Breast epithelium (tissue), 3 donors: ENCODE results near the gene TIAM2.

Source experiments
- POLR2A ChIP-seq: fragments of 450-650 bp; IDR thresholded peaks from one replicate; pipeline ENCODE4 v1.6.1; 2016; ENCODE audit warnings: antibody characterized with exemption, mild to moderate bottlenecking, moderate library complexity
- POLR2AphosphoS5 ChIP-seq, 3 donors: sonication (generic); formaldehyde crosslinking; IDR thresholded peaks; one replicate each; pipeline ENCODE4 v1.6.1; 2017; ENCODE audit warnings: antibody characterized with exemption in 3 of 3
- TF ChIP-seq, protein P1 (sequence below), 3 donors: fragments of 450-650 bp; IDR thresholded peaks; one replicate each; pipeline ENCODE4 v1.5.1; 2016 to 2017; ENCODE audit warnings: antibody characterized with exemption in 3 of 3, mild to moderate bottlenecking in 3 of 3, moderate library complexity in 3 of 3

DNA sequence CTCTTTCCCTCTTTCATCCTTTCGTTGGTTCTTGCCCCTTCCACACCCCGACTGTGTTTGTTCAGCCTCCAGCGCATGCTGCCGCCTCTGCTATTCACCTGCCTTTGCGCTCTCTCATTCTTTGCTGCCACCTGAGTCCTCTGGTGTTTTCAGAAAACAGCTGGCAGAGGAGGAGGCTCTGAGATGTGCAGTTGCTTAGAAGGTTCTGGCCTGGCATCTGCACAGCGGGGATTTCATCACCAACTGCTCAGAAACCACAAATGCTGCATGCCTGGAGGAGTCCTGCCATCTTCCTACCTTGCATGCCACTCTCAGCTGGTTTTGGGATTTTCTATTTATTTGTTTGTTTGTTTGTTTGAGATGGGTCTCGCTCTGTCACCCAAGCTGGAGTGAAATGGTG lies 229.5 kb downstream of the TIAM2 start:
- TF ChIP-seq POLR2A (no peak), POLR2AphosphoS5 (IDR thresholded peaks at IDR 0.05) (no peak)
- TF ChIP-seq, protein P1, sequence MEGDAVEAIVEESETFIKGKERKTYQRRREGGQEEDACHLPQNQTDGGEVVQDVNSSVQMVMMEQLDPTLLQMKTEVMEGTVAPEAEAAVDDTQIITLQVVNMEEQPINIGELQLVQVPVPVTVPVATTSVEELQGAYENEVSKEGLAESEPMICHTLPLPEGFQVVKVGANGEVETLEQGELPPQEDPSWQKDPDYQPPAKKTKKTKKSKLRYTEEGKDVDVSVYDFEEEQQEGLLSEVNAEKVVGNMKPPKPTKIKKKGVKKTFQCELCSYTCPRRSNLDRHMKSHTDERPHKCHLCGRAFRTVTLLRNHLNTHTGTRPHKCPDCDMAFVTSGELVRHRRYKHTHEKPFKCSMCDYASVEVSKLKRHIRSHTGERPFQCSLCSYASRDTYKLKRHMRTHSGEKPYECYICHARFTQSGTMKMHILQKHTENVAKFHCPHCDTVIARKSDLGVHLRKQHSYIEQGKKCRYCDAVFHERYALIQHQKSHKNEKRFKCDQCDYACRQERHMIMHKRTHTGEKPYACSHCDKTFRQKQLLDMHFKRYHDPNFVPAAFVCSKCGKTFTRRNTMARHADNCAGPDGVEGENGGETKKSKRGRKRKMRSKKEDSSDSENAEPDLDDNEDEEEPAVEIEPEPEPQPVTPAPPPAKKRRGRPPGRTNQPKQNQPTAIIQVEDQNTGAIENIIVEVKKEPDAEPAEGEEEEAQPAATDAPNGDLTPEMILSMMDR (IDR thresholded peaks at IDR 0.05) = no peak
